DMS114 treated with DMSO at 0.1 percent for 48 hours (cell line): ENCODE measurements around the gene FRRS1.

Source experiments
- DNase-seq: peaks from one replicate; lab custom pipeline; 2025; ENCODE audit not compliant: unreplicated experiment; lab: John Stamatoyannopoulos, UW

The FRRS1 gene

GRCh38 chr1:99731384-99731783 is 35.1 kb downstream of the FRRS1 start:
- no peak for DNase-seq

GRCh38 chr1:99728494-99729235 is 37.8 kb downstream of the FRRS1 start:
- DNase-seq = peak; percentile 44

DNA sequence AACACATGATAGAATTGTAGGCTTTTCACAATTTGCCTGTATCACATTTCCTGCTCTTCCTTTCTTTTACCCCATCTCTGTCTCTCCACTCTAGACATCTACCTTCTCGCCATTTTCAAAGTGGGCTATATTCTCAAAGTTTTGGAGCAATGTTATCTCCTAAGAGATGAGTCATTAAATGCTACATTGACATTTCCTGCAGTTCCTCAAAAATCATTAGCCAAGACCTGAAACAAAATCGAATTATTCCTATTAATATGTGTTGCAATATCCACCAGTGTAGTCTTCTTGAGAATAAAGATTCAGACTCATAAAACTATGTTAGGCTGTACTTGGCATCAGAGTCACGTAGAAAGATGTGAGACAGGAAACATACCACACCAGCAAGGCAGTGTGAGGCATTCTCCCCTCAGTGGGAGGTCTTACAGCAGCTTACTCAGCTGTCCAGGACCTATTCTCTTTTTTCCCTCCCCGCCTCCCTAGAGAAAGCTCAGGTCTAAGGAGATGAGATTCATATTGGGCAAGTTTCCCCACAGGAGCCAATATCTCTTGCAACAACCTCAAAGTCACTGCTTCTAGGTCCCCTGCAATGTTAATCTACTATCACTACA is 38.8 kb downstream of the FRRS1 start:
- no peak for DNase-seq

- no peak for DNase-seq
These were observed 39.6 kb downstream of the FRRS1 start for GRCh38 chr1:99726818-99727217.

- DNase-seq = no peak
These were observed 40.0 kb downstream of the FRRS1 start for GRCh38 chr1:99726407-99726806.

GRCh38 chr1:99725996-99726395 is 40.4 kb downstream of the FRRS1 start:
- no peak for DNase-seq

- no peak for DNase-seq
These were observed 43.2 kb downstream of the FRRS1 start for GRCh38 chr1:99723251-99723650.

- no peak for DNase-seq
These were observed 49.4 kb downstream of the FRRS1 start for GRCh38 chr1:99717005-99717404.

- no peak for DNase-seq
These were observed 53.4 kb downstream of the FRRS1 start for GRCh38 chr1:99713006-99713405.

DNA sequence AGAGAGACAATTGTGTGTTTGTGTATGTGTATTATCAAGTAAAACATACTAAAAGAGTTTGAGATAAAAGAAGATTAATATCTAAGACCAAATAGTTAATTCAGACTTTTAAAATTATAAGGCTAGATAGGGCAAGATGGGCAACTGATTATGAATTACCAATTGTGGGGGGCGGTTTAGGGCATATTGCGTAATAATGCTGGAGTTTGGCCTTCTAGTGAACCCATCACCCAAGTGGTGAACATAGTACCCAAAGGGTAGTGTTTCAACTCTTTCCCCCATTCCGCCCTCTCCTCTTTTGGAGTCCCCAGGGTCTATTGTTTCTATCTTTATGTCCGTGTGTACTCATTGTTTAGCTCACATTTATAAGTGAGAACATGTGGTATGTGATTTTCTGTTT is 55.4 kb downstream of the FRRS1 start:
- DNase-seq = no peak

DNA sequence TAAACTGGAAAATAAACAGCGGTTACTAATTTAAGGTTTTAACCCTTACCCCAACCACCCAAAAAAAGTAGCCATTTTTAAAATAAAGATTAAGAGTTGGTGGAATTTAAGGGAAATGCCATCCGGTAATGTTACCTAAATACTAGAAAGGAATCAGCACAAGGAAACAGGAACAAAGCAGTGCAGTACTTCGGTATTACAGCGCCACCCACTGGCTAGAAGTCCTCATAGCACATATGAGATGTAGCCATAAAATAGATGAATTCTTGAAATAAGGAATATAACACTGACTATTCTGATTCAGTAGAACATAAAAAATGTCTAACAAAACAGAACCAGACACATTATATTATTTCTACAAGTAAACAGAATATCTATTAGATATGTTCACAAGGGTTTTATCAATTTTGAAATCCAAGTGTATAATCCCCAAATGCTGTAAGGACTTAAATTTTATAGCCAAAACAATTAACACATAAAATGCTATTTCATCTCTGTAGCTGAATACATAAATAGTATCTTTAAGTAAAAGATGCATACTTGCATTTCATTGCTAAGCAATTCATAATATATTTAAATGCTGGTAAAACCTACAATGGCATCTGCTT is 58.8 kb downstream of the FRRS1 start:
- DNase-seq = peak; percentile 61

GRCh38 chr1:99705385-99705784 is 61.0 kb downstream of the FRRS1 start:
- DNase-seq = no peak

- no peak for DNase-seq
These were observed 62.0 kb downstream of the FRRS1 start for GRCh38 chr1:99704356-99704816.

- DNase-seq = no peak
These were observed 64.2 kb downstream of the FRRS1 start for GRCh38 chr1:99702221-99702620.

GRCh38 chr1:99700020-99700419 is 66.4 kb downstream of the FRRS1 start:
- no peak for DNase-seq

- DNase-seq = no peak
These were observed 68.9 kb downstream of the FRRS1 start for GRCh38 chr1:99697580-99697979.

GRCh38 chr1:99696616-99697015 is 69.8 kb downstream of the FRRS1 start:
- DNase-seq = no peak

DNA sequence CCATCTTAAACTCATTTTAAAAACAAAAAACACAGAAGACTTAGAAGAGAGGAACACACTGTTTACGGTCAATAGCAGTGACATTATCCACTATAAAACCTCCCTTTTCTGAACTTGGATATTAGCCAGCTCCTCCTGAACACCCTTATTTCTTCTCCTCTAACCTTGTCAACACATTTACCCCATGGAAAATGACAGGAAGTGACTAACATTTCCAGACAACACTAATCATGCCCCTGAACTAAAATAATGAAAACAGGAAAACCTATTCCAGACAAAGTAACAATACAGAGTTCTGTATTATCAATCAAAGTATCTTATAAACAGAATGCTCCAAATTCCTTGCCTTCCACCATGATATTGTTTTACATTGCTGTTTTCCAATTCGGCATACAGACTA is 75.3 kb downstream of the FRRS1 start:
- no peak for DNase-seq

DNA sequence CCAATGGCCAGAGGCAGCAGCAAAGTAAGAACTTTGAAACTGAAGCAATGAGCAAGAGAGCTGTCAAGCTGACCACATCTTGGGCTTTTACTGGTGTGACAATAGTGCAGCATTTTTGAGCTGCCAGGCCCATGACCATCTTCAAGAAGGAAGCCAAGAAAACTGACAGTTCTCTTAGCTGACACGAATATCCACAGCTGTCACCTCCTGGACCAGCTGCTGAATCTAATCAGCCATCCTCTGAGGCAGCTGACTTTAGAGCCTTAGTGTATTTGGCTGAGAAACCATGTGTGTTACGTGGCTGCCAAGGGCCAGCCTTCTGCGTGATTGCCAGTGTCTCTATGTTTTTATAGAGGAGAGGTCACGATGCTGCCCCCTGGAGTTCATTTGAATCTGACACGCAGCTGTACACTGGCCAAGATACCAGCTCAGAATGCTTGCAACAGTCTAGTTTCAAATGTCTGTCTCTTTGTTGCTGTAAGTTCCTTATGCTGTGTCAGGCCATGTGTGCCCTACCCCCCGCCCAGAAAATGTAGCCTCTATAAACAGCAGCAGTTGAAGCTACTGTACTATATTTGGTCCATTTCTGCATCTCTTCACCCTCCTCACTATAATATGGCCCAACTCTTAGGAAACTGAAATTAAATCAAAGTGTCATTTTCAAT is 80.8 kb downstream of the FRRS1 start:
- no peak for DNase-seq

DNA sequence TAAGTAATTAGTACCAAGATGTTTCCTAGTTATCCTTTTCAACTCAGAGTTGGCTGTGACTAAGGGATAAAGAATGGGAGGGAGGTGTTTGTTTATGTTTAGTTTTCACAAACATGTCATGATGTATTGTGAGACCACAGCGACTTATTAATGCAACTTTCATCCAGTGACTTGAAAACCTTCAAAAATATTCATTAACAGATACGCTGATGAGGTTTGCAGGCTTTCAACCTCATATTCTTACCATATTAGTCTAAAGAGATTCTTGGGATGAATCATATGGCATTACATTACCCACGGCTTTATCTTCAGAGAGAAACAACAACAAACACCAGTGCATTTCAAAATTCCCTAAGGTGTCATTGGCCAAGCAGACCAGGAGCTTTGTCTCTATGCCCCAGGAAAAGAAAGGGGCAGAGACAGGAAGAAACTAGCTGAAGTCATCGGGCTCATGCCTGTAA is 84.1 kb downstream of the FRRS1 start:
- DNase-seq = no peak

- DNase-seq = no peak
These were observed 84.9 kb downstream of the FRRS1 start for GRCh38 chr1:99681583-99681982.

- DNase-seq = no peak
These were observed 86.2 kb downstream of the FRRS1 start for GRCh38 chr1:99680270-99680669.
